ENCODE data around the gene PROSER2.

Gene PROSER2

GRCh38 chr10:11869219-11869618 lies 46.1 kb downstream of the PROSER2 start:
- no peak for DNase-seq (ENCODE audit: low spot score)

GRCh38 chr10:11869743-11870460 lies 46.7 kb downstream of the PROSER2 start:
- DNase-seq (ENCODE audit: low spot score), result no peak

- DNase-seq (ENCODE audit: low spot score), result no peak
Observed at GRCh38 chr10:11870461-11870780, 47.3 kb downstream of the PROSER2 start.

GRCh38 chr10:11870900-11871400 lies 47.8 kb downstream of the PROSER2 start:
- no peak for DNase-seq (ENCODE audit: low spot score)

GRCh38 chr10:11871466-11871865 lies 48.3 kb downstream of the PROSER2 start:
- DNase-seq (ENCODE audit: low spot score), result no peak

GRCh38 chr10:11874568-11875493 lies 51.7 kb downstream of the PROSER2 start:
- DNase-seq (ENCODE audit: low spot score), result no peak

- no peak for DNase-seq (ENCODE audit: low spot score)
Observed at GRCh38 chr10:11875494-11876281, 52.5 kb downstream of the PROSER2 start.

- no peak for DNase-seq (ENCODE audit: low spot score)
Observed at GRCh38 chr10:11876324-11876723, 53.2 kb downstream of the PROSER2 start.

- DNase-seq (ENCODE audit: low spot score), result no peak
Observed at GRCh38 chr10:11876805-11877590, 53.8 kb downstream of the PROSER2 start.

- DNase-seq (ENCODE audit: low spot score), result no peak
Observed at GRCh38 chr10:11877591-11877905, 54.4 kb downstream of the PROSER2 start.

GRCh38 chr10:11878776-11879175 lies 55.6 kb downstream of the PROSER2 start:
- DNase-seq (ENCODE audit: low spot score), result no peak

- no peak for DNase-seq (ENCODE audit: low spot score)
Observed at GRCh38 chr10:11879387-11880094, 56.4 kb downstream of the PROSER2 start.

- no peak for DNase-seq (ENCODE audit: low spot score)
Observed at GRCh38 chr10:11880151-11881029, 57.2 kb downstream of the PROSER2 start.

GRCh38 chr10:11881030-11881476 lies 57.9 kb downstream of the PROSER2 start:
- DNase-seq (ENCODE audit: low spot score), result no peak

GRCh38 chr10:11881477-11882417 lies 58.6 kb downstream of the PROSER2 start:
- DNase-seq (ENCODE audit: low spot score), result no peak

- no peak for DNase-seq (ENCODE audit: low spot score)
Observed at GRCh38 chr10:11882646-11883375, 59.7 kb downstream of the PROSER2 start.

GRCh38 chr10:11884706-11885423 lies 61.7 kb downstream of the PROSER2 start:
- no peak for DNase-seq (ENCODE audit: low spot score)

Data from NAMALWA (cell line).